Activated CD4-positive, alpha-beta T cell treated with anti-CD3 and anti-CD28 coated beads, Interleukin-2, amount 50 U/mL, for 48 hours (primary cell): ENCODE results near the gene CSF1R.

ENCODE experiments used
- DNase-seq, 2 experiments: peaks; one replicate each; pipeline ENCODE4 v3.0.0-alpha.2; 2020

The CSF1R gene

DNA sequence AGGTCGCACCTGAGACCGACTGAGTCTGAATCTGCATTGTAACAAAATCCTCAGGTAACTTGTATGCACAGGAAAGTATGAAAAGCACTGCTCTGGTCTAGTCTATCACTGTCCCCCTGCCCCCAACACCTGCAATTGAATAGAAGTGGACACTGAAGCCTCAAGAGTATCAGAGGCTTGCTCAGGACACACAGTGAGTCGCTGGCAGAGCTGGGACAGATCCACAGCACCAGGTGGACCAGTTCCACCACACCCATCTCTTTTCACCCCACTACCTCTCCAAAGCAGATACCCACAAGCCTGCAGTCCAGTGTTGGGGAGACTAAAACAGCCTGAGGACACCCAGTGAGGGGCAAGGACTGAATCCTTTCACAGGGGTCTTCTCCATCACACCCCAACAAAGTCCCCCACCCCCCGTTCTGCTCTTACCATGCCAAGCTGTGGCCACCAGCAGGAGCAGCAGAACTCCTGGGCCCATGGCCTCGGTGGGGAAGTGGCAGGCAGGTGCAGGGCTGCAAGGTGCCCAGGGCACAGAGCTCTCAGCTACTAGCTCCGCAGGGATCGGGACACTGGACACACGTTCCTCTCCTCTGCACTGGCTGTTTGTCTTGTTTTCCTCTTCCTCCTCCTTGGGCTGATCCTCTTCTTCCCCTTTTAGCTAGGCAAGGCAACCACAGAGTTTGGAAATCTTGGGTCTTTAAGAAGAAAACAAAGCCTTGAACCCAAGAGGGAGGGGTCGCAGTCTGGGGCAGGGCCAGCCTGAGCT lies at the start of gene CSF1R:
CSF1R (minus strand) TSS at position 605 of the 766 bp plus-strand sequence; CDS start at position 478, 127 bp downstream.
- DNase-seq = no peak

GRCh38 chr5:150135557-150136304 lies 49.4 kb upstream of the CSF1R start:
- no peak for DNase-seq

DNA sequence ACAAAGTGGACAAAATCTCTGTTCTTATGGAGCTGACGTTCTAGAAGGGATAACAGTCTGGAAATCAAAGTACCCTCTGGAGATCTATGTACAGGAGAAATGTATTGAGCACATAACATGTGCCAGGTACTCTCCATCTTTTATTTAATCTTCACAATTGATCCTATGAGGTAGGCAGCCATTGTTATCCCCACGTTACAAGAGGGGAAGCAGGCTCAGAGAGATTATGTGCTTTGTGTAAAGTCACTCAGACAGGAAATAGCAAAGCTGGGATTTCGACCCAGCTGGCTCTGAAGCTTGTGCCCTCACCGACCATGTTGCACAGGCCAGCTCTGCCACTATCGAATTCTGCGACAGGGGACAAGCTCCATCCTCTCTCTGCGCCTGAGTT lies 47.8 kb upstream of the CSF1R start:
- DNase-seq = no peak

DNA sequence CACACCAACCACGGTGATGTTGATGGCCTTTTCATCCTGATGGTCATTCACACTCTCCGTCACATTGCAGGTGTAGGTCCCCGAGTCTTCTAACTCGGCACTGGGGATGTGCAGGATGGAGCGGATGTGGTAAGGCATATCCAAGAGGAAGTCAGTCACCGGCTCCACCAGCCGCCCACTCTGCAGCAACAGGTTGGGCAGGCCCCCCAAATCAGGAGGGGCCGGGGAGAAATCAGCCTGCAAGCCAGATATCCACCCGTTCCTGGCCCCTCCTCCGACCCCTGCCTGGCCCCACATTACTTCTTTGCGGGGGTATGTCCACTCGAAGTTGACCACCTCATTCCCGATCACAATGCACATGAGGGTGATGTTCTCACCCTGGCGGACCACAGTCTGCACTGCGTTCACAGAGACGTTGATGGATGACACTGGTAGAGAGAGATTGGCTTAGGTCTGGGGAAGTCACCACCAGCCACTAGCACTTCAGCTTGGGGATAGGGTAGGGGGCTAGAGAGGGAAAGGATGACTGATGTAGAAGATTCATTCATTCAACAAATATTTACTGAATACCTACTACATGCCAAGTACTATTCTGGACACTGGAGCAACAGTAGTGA lies 47.3 kb upstream of the CSF1R start:
- no peak for DNase-seq

- no peak for DNase-seq
Observed at GRCh38 chr5:150132740-150133139, 46.4 kb upstream of the CSF1R start.

GRCh38 chr5:150131978-150132694 lies 45.8 kb upstream of the CSF1R start:
- DNase-seq = no peak

- DNase-seq = no peak
Observed at GRCh38 chr5:150131461-150131860, 45.1 kb upstream of the CSF1R start.

DNA sequence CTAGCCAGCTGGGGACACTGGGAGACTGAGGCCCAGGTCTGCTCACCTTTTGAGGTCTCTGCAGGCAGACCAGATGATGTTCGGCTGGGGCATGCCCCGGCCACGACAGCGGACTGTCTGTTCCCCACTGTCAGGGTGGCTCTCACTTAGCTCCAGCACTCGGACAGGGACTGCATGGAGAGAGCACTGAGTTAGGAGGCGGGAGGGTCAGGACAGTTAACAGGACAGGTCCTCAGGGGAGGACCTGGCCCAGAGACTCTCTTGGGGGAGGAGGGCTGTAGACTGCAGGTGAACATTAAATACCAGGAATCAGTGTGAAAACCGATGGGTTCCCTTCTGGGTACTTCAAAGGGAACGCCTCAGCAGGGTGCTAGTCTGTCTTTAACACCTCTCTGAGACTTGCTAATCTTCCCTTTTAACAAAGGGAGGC lies 44.2 kb upstream of the CSF1R start:
- no peak for DNase-seq

DNA sequence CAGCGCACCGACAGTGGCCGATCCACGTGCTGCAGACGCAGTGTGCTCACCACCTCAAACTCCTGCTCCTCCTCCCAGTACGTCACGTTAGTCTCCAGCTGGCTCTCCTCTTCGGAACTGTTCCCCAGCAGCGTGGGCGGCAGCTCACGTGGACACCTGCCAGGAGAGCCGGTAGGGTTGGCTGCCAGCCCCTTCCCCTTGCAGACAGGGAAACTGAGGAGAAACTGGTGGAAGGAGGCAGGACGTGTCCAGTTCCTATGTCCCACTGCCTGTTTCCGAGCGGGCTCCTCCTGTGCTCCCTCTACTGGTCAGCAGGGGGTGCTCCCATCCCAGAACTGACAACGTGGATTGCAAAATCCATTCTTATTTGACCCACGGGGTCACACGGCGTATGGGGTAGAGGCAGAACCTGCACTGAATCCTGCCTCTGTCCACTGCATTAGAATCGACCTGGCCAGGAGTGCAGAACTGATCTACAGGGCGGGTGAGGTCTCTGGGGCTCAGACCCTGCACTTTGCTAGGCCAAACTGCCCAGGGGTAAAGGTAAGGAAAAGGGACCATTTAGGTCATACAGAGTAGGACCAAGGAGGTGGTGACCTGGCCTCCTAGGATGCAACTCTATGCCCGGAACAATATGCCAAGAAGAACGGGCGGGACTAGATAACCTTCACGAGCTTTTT lies 43.6 kb upstream of the CSF1R start:
- peak; percentile 55 to 69 for DNase-seq

GRCh38 chr5:150129454-150129812 lies 43.1 kb upstream of the CSF1R start:
- no peak for DNase-seq

DNA sequence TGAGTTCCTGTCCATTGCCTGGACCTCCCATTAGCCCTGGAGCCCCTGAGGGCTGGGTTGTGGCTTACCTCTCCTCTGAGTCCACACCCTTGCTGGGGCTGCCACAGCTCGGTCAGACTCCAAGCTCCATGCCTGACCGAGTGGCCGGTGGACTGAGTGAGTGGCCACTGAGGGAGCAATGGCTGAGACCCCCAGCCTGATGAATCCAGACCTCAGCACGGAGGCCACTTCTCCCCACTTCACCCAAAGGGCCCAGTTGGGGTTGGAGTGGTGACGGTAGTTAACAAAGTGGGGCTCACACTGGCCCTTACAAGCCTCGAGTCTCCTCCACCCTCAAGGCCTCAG lies 40.5 kb upstream of the CSF1R start:
- no peak for DNase-seq

DNA sequence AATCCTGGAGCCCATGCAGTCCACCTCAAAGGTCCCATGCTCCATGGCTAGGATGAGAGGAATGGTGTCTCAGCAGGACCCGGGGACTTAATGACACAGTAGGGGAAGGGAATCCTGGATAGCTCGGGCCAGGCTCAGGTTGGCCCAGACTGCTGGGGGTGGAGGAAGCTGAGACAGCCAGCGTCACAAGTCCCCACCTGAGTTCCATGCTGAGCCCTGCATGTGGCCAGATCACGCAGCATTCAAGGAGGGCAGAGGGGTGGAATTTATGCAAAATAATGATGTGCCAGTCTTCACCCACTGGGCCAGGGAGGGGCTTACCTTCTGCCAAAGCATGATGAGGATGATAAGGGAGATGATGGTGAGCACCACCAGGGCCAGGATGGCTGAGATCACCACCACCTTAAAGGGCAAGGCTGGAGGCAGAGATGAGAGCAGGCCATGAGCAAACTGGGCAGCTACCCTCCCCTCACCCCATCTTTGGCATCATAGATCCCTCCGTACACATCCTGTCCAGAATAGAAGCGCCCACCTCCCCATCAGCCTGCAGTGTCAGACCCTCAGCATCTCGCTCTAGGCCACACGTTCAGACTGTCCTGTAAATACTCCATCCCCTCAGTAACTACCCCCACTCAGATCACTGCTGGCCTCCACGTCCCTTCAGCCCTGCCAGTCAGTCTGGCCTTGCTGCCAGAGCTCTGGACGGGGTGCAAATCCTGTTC lies 40.0 kb upstream of the CSF1R start:
- DNase-seq = no peak

DNA sequence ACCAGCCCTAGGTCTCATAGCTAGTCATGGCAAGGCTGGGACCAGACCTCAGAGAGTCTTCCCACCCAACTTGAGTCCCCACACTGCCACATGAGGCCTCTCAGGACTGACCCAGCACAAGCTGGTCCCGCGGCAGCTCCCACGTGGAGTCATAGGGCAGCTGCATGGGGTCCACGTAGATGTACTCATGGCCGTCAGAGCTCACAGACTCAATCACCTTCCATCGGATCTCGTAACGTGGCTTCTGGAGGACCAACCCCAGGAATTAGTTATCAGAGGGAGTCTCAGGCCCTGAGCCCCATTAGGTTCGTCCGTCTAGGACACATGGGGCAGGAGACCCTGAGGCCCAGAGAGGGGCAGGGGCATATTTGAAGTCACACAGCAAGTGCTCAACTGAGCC lies 39.0 kb upstream of the CSF1R start:
- DNase-seq = no peak

DNA sequence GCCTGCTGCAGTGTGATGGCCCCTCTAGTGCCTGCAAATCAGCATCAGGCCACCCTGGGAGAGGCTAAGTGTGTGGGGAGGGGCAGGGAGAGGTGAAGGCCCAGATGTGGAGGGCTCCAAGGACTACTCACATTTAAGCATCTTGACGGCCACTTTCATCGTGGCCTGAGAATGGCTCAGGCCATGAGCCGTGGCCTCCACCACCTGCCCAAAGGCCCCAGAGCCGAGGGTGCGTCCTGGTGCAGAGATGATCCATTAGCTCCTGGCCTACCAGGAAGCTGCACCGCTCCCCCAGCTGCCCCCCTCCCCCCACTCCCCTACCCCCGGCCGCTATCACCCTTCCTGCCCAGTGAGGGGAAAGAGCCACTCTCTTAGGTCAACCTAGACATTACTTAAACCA lies 38.2 kb upstream of the CSF1R start:
- DNase-seq = no peak

- no peak for DNase-seq
Observed at GRCh38 chr5:150124111-150124557, 37.8 kb upstream of the CSF1R start.

- DNase-seq = no peak
Observed at GRCh38 chr5:150123542-150123941, 37.2 kb upstream of the CSF1R start.

DNA sequence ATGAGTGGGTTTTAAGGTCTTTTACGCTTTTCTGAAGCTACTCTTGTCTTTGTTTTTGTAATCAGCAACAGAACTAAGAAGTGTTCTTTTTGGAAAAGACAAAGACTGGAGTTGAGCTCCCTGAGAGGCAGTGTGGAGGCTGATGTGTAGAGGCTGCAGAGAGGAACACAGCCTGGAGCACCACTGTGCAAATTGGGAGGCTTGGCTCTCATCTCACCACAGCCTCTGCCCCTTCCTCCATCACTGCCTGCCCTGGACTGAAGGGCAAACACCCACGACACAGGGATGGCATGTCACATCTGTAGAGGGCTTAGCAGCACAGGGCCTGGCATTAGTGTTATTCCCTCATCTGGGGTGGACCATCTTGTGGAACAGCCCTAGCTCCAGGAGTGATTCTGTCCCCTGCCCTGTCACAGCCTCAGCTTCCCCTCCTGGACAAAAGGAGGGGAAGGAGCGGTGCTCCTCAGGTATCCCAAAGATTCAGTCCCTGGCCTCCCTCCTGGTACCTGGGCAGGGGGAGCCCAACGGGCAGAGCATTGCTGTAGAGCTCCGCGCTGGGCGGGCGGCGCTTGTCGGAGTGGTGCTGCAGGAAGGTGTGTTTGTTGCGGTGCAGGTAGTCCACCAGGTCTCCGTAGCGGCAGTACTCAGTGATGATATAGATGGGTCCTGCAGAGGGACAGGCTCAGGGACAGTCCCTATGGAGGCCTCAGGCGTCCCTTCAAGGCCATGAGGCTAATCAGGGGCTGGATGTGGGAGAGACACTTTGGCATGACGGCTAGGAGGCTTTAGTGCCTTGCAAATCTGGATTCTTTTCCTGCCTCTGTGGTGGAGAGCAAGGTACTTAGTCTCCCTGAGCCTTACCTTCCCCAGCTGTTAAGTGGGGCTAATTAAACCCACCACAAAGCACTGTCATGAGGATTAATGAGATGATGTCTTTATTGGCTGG lies 36.5 kb upstream of the CSF1R start:
- DNase-seq = no peak

GRCh38 chr5:150122158-150122510 lies 35.8 kb upstream of the CSF1R start:
- peak; percentile 12 to 25 for DNase-seq

DNA sequence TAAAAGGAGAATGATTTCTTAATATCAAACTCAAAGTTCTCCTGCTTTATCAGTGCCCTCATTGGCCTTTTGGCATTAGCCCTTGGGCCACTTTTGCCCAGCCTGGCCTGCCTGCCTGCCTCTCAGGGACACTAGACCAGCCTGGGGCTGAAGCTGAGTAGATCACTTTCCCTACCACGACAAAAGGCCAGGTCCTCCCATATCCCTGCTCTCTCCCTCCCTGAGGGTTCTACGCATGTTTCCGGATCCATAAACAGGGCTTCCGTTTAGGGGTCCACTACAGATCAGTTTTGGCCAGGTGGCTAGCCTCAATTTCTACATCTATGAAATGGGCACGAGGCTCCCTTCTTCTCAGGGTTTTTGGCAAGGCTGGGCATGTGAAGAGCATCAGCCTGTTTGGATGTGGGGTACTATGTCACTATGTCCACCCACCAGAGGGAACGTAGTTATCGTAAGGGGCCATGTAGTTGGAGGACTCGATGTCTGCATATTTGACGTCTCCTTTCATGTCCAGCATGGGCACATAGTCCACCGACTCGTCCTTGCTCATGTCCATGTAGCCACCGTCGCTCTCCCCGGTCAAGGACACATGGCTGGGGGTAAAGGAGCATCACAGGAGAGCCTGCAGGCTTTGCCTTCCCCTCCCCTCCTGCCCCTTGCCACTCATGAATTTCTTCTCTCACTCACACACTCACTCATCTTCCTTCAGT lies 35.2 kb upstream of the CSF1R start:
- no peak for DNase-seq
